CD14-positive monocyte (primary cell): ENCODE results near the gene SCUBE2. TPM values are rescaled to one million over a fixed set of nuclear protein-coding genes. Genes with fewer than 3 reads are reported as not detected.
A peak's percentile ranks its signal among the peaks of the same experiment; 100 is the strongest.

Source experiments
- DNase-seq, 3 donors: peaks; one replicate each; pipeline ENCODE4 v3.0.0-alpha.2; 2011 to 2022
- H2AFZ ChIP-seq: 2 replicates; pipeline ENCODE4 v1.6.0; 2012; ENCODE audit warnings: mild to moderate bottlenecking, low read depth, low read length, inconsistent platforms; ENCODE audit not compliant: insufficient read depth, poor library complexity, severe bottlenecking
- H3K27ac ChIP-seq, 2 donors: 1 replicate in 1 of 2; 2 replicates in 1 of 2; pipeline ENCODE4 v1.5.1; 2012 to 2013; ENCODE audit warnings: low read length in 2 of 2, control low read depth in 1 of 2, inconsistent platforms in 1 of 2, low read depth in 1 of 2, mild to moderate bottlenecking in 1 of 2
- H3K27me3 ChIP-seq, 2 donors: one replicate each; pipeline versions ENCODE4 v1.6.0 to v1.6.1; 2011 to 2013; ENCODE audit warnings: low read length in 2 of 2; ENCODE audit not compliant: control insufficient read depth in 2 of 2, insufficient read depth in 2 of 2
- H3K36me3 ChIP-seq, 2 donors: replicated peaks in 1 of 2; 1 replicate in 1 of 2; 2 replicates in 1 of 2; pipeline versions ENCODE4 v1.5.1 to v1.6.1; 2012 to 2013; ENCODE audit warnings: low read length in 2 of 2, control low read depth in 1 of 2, inconsistent platforms in 1 of 2, mild to moderate bottlenecking in 1 of 2; ENCODE audit not compliant: insufficient read depth in 2 of 2, control insufficient read depth in 1 of 2
- H3K4me1 ChIP-seq, 2 donors: 1 replicate in 1 of 2; 2 replicates in 1 of 2; pipeline versions ENCODE4 v1.5.1 to v1.6.1; 2012 to 2013; ENCODE audit warnings: low read length in 2 of 2, control low read depth in 1 of 2, inconsistent platforms in 1 of 2, mild to moderate bottlenecking in 1 of 2, moderate library complexity in 1 of 2; ENCODE audit not compliant: insufficient read depth in 2 of 2, control insufficient read depth in 1 of 2
- H3K4me2 ChIP-seq: replicated peaks from 2 replicates; pipeline ENCODE3; 2012; ENCODE audit warnings: low read length, moderate library complexity, mild to moderate bottlenecking; ENCODE audit not compliant: poor library complexity, severe bottlenecking; ENCODE audit errors: extremely low read depth
- H3K4me3 ChIP-seq, 3 experiments: fragments of 200-600 bp in 1 of 3; sonication (generic) in 1 of 3; replicated peaks in 1 of 3; 1 replicate in 2 of 3; 2 replicates in 1 of 3; pipeline ENCODE4 v1.5.1; 2011 to 2013; ENCODE audit warnings: low read length in 3 of 3, mild to moderate bottlenecking in 3 of 3, control low read depth in 2 of 3, low read depth in 2 of 3, inconsistent platforms in 1 of 3, moderate library complexity in 1 of 3
- H3K79me2 ChIP-seq: 2 replicates; pipeline ENCODE4 v1.6.0; 2012; ENCODE audit warnings: mild to moderate bottlenecking, control low read depth, inconsistent platforms, low read length, moderate library complexity; ENCODE audit not compliant: insufficient read depth
- H3K9ac ChIP-seq: 2 replicates; pipeline ENCODE4 v1.6.0; 2017; ENCODE audit warnings: low read length, mild to moderate bottlenecking; ENCODE audit not compliant: insufficient read depth, poor library complexity, severe bottlenecking
- H3K9me3 ChIP-seq, 2 donors: replicated peaks in 1 of 2; 1 replicate in 1 of 2; 2 replicates in 1 of 2; pipeline versions ENCODE4 v1.5.1 to v1.6.1; 2012 to 2013; ENCODE audit warnings: low read length in 2 of 2, control low read depth in 1 of 2; ENCODE audit not compliant: control insufficient read depth in 1 of 2, insufficient read depth in 1 of 2
- H4K20me1 ChIP-seq: 2 replicates; pipeline ENCODE4 v1.6.0; 2012; ENCODE audit warnings: mild to moderate bottlenecking, low read length, control low read depth, moderate library complexity; ENCODE audit not compliant: insufficient read depth
- H3K27ac Mint-ChIP-seq, 7 donors: one replicate each; pipeline ENCODE4 v1.8.0; 2020; ENCODE audit warnings: mild to moderate bottlenecking in 7 of 7, mixed read lengths in 7 of 7, moderate library complexity in 6 of 7, inconsistent platforms in 2 of 7
- H3K27me3 Mint-ChIP-seq, 3 donors: one replicate each; pipeline ENCODE4 v1.8.0; 2021 to 2022; ENCODE audit warnings: low read depth in 3 of 3, mild to moderate bottlenecking in 3 of 3, mixed read lengths in 3 of 3, moderate library complexity in 3 of 3, inconsistent platforms in 1 of 3
- H3K36me3 Mint-ChIP-seq, 2 donors: one replicate each; pipeline ENCODE4 v1.8.0; 2020; ENCODE audit warnings: mixed read lengths in 2 of 2, inconsistent platforms in 1 of 2, mild to moderate bottlenecking in 1 of 2
- H3K4me1 Mint-ChIP-seq: one replicate; pipeline ENCODE4 v1.8.0; 2020; ENCODE audit warnings: mild to moderate bottlenecking, mixed read lengths
- H3K4me3 Mint-ChIP-seq, 2 donors: one replicate each; pipeline ENCODE4 v1.8.0; 2020; ENCODE audit warnings: mild to moderate bottlenecking in 2 of 2, mixed read lengths in 2 of 2, moderate library complexity in 1 of 2
- H3K9me3 Mint-ChIP-seq, 7 donors: one replicate each; pipeline ENCODE4 v1.8.0; 2020 to 2022; ENCODE audit warnings: mixed read lengths in 7 of 7, mild to moderate bottlenecking in 6 of 7, moderate library complexity in 6 of 7, inconsistent platforms in 2 of 7
- CTCF ChIP-seq: fragments of 200-600 bp; IDR thresholded peaks from one replicate; pipeline ENCODE4 v1.8.0; 2022; ENCODE audit warnings: antibody characterized with exemption, mild to moderate bottlenecking
- WGBS: methylation state at CpG from one replicate; pipeline ENCODE4 v1.1.5; 2013; ENCODE audit warnings: missing lambda C conversion rate; ENCODE audit not compliant: insufficient coverage; 5-methylcytosine and 5-hydroxymethylcytosine counted together
- intact Hi-C, 2 donors: fragments of 100-400 bp; cut with micrococcal nuclease; formaldehyde crosslinking; loops; one replicate each; pipeline versions ENCODE4 v1.15.0 to v1.15.1; 2023
- polyA plus RNA-seq, 3 donors: library from polyadenylated mRNA; depleted of rRNA in 1 of 3; unstranded in 2 of 3; stranded (reverse) in 1 of 3; fragments of 300-500 nt in 2 of 3; fragments of >200 nt in 1 of 3; fragmentation: Illumina TruSeq in 2 of 3; gene quantifications; 1 replicate in 2 of 3; 2 replicates in 1 of 3; pipeline ENCODE4 v1.2.3, GENCODE V29; 2012 to 2021

The SCUBE2 gene
- polyA plus RNA-seq, 3 donors: 0.21 to 0.36 TPM; not detected in 1

DNA sequence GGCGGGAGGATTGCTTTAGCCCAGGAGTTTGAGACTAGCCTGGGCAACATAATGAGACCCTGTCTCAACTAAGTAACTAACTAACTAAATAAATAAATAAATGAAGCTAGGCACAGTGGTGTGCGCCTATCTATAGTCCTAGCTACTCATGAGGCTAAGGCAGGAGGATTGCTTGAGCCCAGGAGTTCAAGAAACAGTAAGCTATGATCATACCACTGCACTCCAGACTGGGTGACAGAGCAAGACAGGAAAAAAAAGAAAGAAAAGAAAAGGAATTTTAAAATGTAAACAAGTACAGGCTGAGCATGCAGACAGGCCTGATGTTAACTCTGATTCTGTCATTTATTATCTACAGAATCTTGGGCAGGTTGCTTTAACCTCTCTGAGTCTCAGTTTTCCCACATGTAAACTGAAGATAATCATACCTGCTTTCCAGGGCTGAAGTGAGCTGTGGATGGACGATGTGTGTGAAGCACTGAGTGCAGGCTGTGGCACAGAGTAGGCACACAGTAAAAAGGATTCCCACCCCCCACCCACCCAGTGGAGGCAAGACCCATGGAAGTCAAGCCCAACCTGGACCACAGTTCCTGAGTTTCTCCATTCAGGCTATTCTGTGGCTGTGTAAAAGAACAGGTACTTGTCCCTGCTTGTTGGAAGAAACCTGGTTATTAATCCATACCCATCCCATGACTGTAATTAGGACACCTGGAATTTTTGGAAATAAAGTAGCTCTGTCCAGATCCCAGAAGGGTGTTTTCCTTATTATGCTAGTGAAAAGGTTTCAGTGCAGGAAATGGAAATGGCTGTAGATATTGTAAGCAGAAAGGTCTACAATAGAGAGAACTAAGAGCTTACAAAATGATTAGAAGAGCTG is 18.7 kb upstream of the SCUBE2 start:
- no peak overlapping the region for H3K9ac ChIP-seq
- H3K4me1 Mint-ChIP-seq: no peaks in the 10 kb centered on the region
- peaks cover 1 to 7% (median 1%) of the 10 kb centered on the region in 3 donors for H3K27me3 Mint-ChIP-seq
- peaks cover 5 to 19% of the 10 kb centered on the region in 2 donors for H3K9me3 ChIP-seq
- no peaks in the 10 kb centered on the region for H3K36me3 ChIP-seq
- H3K4me3 Mint-ChIP-seq: no peak overlapping the region
- no peak for DNase-seq
- no peak overlapping the region for H2AFZ ChIP-seq
- TF ChIP-seq CTCF: no peak
- H3K4me3 ChIP-seq: no peak overlapping the region
- no peaks in the 10 kb centered on the region for H3K79me2 ChIP-seq
- H3K4me2 ChIP-seq: no peak overlapping the region
- peaks cover 10 to 20% (median 13%) of the 10 kb centered on the region in 7 donors for H3K9me3 Mint-ChIP-seq
- H3K27ac ChIP-seq: no peak overlapping the region
- no peaks in the 10 kb centered on the region for H3K4me1 ChIP-seq
- no peaks in the 10 kb centered on the region for H4K20me1 ChIP-seq
- no peaks in the 10 kb centered on the region for H3K36me3 Mint-ChIP-seq
- intact Hi-C loops: no loop called here
- WGBS: 100% methylated on average over 1 of the region's 3 CpGs
- no peaks in the 10 kb centered on the region for H3K27me3 ChIP-seq
- H3K27ac Mint-ChIP-seq: no peak overlapping the region

GRCh38 chr11:9104580-9104979 is 13.2 kb upstream of the SCUBE2 start:
- intact Hi-C loops: no loop called here
- no peak for DNase-seq
- no peaks in the 10 kb centered on the region for H3K27me3 ChIP-seq
- no peaks in the 10 kb centered on the region for H4K20me1 ChIP-seq
- no peaks in the 10 kb centered on the region for H3K9me3 ChIP-seq
- no peaks in the 10 kb centered on the region for H3K36me3 Mint-ChIP-seq
- peak overlapping the region in 1 of 7 donors; percentile 3 for H3K27ac Mint-ChIP-seq
- H3K9me3 Mint-ChIP-seq: no peaks in the 10 kb centered on the region
- H3K4me2 ChIP-seq: no peak overlapping the region
- 88% methylated on average over 5 of the region's 7 CpGs for WGBS
- H2AFZ ChIP-seq: no peak overlapping the region
- no peaks in the 10 kb centered on the region for H3K36me3 ChIP-seq
- H3K4me3 ChIP-seq: no peak overlapping the region
- no peak overlapping the region for H3K4me3 Mint-ChIP-seq
- H3K27ac ChIP-seq: no peak overlapping the region
- peaks cover 0 to 7% (median 4%) of the 10 kb centered on the region in 3 donors for H3K27me3 Mint-ChIP-seq
- TF ChIP-seq CTCF: no peak
- no peak overlapping the region for H3K9ac ChIP-seq
- no peaks in the 10 kb centered on the region for H3K79me2 ChIP-seq
- H3K4me1 ChIP-seq: no peaks in the 10 kb centered on the region
- H3K4me1 Mint-ChIP-seq: no peaks in the 10 kb centered on the region
